GM12891 (cell line): Measurements from ENCODE around the gene PSME3IP1.

ENCODE experiments used
- DNase-seq: peaks from one replicate; pipeline ENCODE4 v3.0.0; 2011; ENCODE audit warnings: low spot score; ENCODE audit not compliant: insufficient read length
- FAIRE-seq: peaks from 2 replicates; lab custom pipeline; 2011; peaks lifted over from hg19 to GRCh38; lab: Jason Lieb, UNC
- PAX5 ChIP-seq: IDR thresholded peaks from 2 replicates; pipeline ENCODE4 v1.6.1; 2011; ENCODE audit warnings: low read length, moderate library complexity, mild to moderate bottlenecking; ENCODE audit not compliant: insufficient read depth, severe bottlenecking
- POLR2A ChIP-seq: IDR thresholded peaks from 2 replicates; pipeline ENCODE4 v1.6.1; 2011; ENCODE audit warnings: low read depth, low read length, control low read depth
- POLR2AphosphoS5 ChIP-seq: IDR thresholded peaks from 2 replicates; pipeline ENCODE4 v1.6.1; 2011; ENCODE audit warnings: low read depth, low read length, control low read depth
- POU2F2 ChIP-seq: IDR thresholded peaks from 2 replicates; pipeline ENCODE4 v1.6.1; 2011; ENCODE audit warnings: low read depth, mild to moderate bottlenecking, control low read depth, low read length, moderate library complexity
- SPI1 ChIP-seq: IDR thresholded peaks from 2 replicates; pipeline ENCODE4 v1.6.1; 2011; ENCODE audit warnings: low read depth, low read length, control low read depth
- TAF1 ChIP-seq: IDR thresholded peaks from 2 replicates; pipeline ENCODE4 v1.6.1; 2011; ENCODE audit warnings: low read depth, low read length, control low read depth

The PSME3IP1 gene

DNA sequence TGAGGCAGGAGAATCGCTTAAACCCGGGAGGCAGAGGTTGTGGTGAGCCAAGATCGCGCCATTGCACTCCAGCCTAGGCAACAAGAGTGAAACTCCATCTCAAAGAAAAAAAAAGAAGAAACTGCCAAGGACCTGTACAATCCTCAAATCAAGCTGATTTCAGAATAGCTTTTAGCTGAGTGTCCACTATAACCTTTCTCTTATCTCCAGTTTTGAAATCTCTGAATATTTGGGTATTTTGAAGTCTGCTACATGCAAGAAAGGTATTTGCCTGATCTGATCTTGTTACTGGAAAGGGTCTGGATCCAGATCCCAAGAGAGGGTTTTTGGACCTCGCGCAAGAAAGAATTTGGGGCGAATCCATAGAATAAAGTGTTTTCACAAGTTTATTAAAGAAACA lies 40.1 kb upstream of the PSME3IP1 start:
- no peak for TF ChIP-seq TAF1
- no peak for TF ChIP-seq POU2F2
- no peak for TF ChIP-seq PAX5
- TF ChIP-seq SPI1: no peak
- no peak for TF ChIP-seq POLR2AphosphoS5
- TF ChIP-seq POLR2A: no peak
- FAIRE-seq (no peak), DNase-seq (no peak)

DNA sequence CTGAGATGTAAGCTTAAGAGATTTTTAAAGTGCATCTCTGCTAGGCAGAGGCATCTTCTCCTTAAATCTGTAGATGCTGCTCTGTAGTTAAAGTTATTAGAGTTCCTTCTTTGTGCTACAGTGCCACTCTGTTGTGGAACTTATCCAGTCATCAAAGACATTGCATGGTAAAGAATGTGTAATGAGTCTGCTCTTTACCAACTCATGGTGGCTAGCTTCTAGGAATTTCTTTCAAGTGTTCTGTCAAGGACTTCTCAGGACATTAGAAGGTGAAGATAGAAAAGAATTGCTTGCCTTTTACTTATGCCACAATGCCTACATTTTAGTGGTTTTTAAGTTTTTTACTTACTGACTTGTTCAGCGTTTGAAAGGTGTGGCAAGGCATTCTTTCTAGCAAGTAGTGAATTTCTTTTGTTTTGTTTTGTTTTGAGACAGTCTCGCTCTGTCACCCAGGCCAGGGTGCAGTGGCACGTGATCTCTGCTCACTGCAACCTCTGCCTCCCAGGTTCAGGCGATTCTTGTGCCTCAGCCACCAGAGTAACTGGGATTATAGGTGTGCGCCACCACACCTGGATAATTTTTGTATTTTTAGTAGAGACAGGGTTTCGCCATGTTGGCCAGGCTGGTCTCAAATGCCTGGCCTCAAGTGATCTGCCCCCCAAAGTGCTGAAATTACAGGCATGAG lies 39.0 kb upstream of the PSME3IP1 start:
- no peak for FAIRE-seq
- TF ChIP-seq SPI1 (no peak), POLR2A (no peak), POLR2AphosphoS5 (no peak), PAX5 (no peak), POU2F2 (no peak), TAF1 (no peak)

DNA sequence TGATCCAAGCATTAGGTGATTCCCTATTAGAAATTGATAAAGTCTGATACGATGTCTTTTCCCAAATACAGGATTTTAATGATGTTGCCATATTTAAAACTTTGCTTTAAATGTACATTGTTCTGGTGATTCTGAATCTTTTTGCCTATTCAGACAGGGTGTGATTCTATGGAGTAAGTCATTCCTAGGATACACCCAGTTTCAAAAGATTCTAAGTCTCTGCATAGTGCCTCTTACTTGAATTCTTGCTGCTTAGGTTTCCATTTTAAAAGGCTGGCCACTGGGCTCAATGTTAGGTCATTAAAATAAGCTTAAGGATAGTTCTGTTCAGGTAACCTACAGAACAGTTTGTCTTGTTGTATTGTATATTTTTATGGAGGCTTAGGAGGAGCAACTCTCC lies 37.2 kb upstream of the PSME3IP1 start:
- DNase-seq (no peak), FAIRE-seq (no peak)
- TF ChIP-seq POLR2A (no peak), PAX5 (no peak), TAF1 (no peak), SPI1 (no peak), POU2F2 (no peak)

More for the DNA sequence above, 39.0 kb upstream of the PSME3IP1 start:
- DNase-seq: no peak

DNA sequence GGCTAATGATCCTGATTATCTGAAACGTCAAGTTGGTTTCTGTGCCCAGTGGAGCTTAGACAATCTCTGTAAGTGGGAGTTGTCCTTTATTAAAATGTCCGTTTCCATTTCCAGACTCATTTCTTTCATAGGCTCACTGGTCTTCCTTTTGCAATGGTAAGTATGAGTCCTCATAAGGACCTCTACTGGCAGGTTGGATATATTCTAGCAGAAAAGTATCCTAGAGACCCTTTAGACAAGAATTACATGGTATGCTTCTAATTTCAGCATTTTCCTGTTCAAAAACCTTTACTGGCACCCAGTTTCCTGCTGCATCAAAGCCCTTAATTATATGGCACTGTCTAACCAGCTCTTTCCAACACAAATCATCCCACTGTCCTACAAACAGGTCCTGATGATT lies 31.1 kb upstream of the PSME3IP1 start:
- DNase-seq (no peak), FAIRE-seq (no peak)
- TF ChIP-seq PAX5: no peak
- no peak for TF ChIP-seq TAF1
- TF ChIP-seq POLR2AphosphoS5: no peak
- TF ChIP-seq SPI1: no peak

DNA sequence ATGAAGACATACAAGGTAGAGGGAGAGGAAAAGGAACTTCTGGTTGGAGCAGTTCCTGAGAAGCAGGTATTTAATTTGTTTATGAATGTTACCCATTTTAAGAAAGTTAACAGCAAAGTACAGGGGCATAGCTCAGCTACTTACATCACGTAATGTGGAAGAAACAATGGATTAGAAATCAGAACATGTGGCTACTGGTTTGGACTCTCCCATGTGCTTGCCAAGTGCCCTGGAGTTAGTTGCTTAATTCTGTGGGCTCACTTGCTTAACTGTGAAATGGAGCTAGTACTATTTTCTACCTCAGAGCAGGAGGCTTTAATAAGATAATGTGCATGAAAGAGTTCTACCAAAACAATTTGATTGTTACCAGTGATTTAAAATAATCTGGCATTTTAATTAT lies 27.6 kb upstream of the PSME3IP1 start:
- DNase-seq: no peak
- TF ChIP-seq TAF1: no peak
- TF ChIP-seq SPI1: no peak
- no peak for TF ChIP-seq PAX5
- TF ChIP-seq POLR2AphosphoS5: no peak
- TF ChIP-seq POU2F2: no peak
- TF ChIP-seq POLR2A: no peak
- FAIRE-seq: no peak

DNA sequence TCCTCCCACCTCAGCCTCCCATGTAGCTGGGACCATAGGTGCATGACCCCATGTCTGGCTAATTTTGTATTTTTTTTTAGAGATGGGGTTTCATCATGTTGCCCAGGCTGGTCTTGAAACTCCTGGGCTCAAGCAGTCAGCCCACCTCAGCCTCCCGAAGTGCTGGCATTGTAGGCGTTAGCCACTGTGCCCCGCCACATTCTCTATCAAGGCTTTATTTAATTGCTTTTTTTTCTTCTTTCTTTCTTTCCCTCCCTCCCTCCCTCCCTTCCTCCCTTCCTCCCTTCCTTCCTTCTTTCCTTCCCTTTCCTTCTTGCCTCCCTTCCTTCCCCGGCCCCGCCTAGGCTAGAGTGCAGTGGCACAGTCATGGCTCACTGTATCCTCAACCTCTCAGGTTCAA lies 23.9 kb upstream of the PSME3IP1 start:
- no peak for TF ChIP-seq PAX5
- no peak for TF ChIP-seq POLR2AphosphoS5
- no peak for TF ChIP-seq POU2F2
- no peak for TF ChIP-seq TAF1
- TF ChIP-seq SPI1: no peak
- TF ChIP-seq POLR2A: no peak
- no peak for FAIRE-seq

DNA sequence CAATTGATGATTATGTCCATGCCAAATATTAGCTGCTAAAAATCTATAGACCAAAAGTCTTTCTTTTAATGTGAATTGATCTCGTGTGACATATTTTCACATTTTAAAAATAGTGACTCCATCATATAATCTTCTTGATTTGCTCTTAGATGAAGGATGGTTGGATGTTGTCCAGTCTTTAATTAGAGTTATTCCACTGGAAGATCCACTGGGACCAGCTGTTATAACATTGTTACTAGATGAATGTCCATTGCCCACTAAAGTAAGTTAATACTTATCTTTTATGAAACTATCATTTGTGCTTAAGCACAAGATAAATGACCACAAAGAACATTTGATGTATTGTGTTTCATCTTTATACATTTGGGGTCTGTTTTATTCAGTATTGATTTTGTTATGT lies 23.1 kb upstream of the PSME3IP1 start:
- TF ChIP-seq POLR2A: no peak
- no peak for TF ChIP-seq PAX5
- TF ChIP-seq POU2F2: no peak
- TF ChIP-seq SPI1: no peak
- TF ChIP-seq POLR2AphosphoS5: no peak
- no peak for TF ChIP-seq TAF1
- FAIRE-seq: no peak
- DNase-seq: no peak

More for the DNA sequence above, 23.9 kb upstream of the PSME3IP1 start:
- no peak for DNase-seq

DNA sequence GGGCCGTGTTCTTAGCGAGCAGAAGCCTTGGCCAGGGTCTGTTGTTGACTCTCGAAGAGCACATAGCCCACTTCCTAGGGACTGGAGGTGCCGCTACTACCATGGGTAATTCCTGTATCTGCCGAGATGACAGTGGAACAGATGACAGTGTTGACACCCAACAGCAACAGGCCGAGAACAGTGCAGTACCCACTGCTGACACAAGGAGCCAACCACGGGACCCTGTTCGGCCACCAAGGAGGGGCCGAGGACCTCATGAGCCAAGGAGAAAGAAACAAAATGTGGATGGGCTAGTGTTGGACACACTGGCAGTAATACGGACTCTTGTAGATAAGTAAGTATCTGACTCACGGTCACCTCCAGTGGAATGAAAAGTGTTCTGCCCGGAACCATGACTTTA lies 18.8 kb upstream of the PSME3IP1 start:
- DNase-seq (no peak), FAIRE-seq (no peak)
- TF ChIP-seq POLR2AphosphoS5 (no peak), SPI1 (no peak), POLR2A (no peak), POU2F2 (no peak)

DNA sequence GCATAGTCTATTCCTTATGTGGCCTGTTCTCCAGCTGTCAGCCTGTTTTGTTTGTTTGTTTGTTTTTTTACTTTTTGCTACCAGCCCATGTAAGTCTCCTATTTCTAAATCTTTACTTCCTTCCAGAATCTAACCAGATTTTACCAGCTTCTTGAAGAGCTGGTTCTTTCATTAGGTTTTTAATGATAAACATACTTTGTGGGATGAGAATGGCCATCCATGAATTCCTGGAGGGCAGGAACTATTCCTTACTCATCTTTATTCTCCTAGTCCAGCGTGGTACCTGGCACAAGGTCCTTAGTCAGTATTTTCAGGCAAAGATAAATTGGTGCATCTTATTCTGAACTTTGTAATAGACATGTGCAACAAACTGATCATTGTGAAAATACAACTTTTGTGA lies 17.6 kb upstream of the PSME3IP1 start:
- FAIRE-seq: no peak
- no peak for DNase-seq
- TF ChIP-seq POU2F2: no peak
- no peak for TF ChIP-seq SPI1
- no peak for TF ChIP-seq POLR2A
- TF ChIP-seq POLR2AphosphoS5: no peak
- no peak for TF ChIP-seq PAX5
- TF ChIP-seq TAF1: no peak
